ENCODE measurements around the gene GJA4. TPM values are rescaled to one million over a fixed set of nuclear protein-coding genes. Genes with fewer than 3 reads are reported as not detected.

Gene GJA4
- total RNA-seq, 2 experiments from 2014 or later, result not detected

DNA sequence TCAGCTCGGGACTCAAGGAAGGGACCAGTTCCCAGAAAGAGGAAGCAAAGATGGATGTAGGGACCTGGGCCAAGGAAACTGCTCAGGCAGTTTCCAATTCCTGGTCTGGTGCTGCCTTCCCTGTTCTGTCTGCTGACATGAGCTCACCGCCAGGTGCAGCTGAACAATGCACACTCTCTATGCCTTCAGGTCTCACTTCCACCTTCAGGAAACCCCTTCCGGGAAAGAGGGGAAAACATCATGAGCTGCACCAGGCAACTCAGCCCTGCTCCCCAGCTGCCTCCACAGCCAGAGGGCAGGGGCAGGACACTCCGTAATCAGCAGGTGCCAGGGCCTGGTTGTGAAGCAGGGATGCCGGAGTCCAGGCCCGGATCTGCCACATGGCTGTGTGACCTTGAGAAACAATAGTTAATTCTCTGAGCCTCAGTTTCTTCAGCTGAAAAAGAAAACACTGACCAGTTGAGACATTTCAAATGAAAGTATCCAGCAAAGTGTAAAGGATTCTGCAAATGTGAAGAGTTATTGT lies 39.0 kb downstream of the GJA4 start:
- Histone ChIP-seq H4K20me1 (ENCODE audit: insufficient read depth, low read length) (no peaks in the 10 kb centered on the region), H3K27ac (ENCODE audit: low read depth, low read length, poor library complexity, severe bottlenecking) (no peak overlapping the region), H3K9me3 (ENCODE audit: low read length) (no peaks in the 10 kb centered on the region), H3K4me3 (ENCODE audit: low read depth, low read length, poor library complexity, severe bottlenecking) (no peak overlapping the region), H3K4me1 (ENCODE audit: insufficient read depth, low read length, poor library complexity, severe bottlenecking) (no peaks in the 10 kb centered on the region), H3K36me3 (ENCODE audit: insufficient read depth, low read length) (no peaks in the 10 kb centered on the region), H3K79me2 (ENCODE audit: insufficient read depth, low read depth, low read length) (no peaks in the 10 kb centered on the region), H3K4me2 (ENCODE audit: low read length) (no peak overlapping the region), H2AFZ (ENCODE audit: low read length) (no peak overlapping the region), H3K9me2 (ENCODE audit: insufficient read depth, low read length) (no peaks in the 10 kb centered on the region)
- ChIA-PET CTCF (ENCODE audit: unreplicated experiment) (no interaction called here), POLR2A (no interaction called here)
- no peak for DNase-seq (ENCODE audit: low spot score)
- TF ChIP-seq, protein P1, sequence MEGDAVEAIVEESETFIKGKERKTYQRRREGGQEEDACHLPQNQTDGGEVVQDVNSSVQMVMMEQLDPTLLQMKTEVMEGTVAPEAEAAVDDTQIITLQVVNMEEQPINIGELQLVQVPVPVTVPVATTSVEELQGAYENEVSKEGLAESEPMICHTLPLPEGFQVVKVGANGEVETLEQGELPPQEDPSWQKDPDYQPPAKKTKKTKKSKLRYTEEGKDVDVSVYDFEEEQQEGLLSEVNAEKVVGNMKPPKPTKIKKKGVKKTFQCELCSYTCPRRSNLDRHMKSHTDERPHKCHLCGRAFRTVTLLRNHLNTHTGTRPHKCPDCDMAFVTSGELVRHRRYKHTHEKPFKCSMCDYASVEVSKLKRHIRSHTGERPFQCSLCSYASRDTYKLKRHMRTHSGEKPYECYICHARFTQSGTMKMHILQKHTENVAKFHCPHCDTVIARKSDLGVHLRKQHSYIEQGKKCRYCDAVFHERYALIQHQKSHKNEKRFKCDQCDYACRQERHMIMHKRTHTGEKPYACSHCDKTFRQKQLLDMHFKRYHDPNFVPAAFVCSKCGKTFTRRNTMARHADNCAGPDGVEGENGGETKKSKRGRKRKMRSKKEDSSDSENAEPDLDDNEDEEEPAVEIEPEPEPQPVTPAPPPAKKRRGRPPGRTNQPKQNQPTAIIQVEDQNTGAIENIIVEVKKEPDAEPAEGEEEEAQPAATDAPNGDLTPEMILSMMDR (conservative IDR thresholded peaks at IDR 0.05; ENCODE audit: low read length), result no peak
- TF ChIP-seq EZH2phosphoT487 (IDR thresholded peaks at IDR 0.05; ENCODE audit: borderline replicate concordance, low read depth, low read length), result no peak
- no TSS peak for BruUV-seq (replicated peaks)
- intact Hi-C loops (cut with micrococcal nuclease; ENCODE audit: unreplicated experiment), result no loop called here

DNA sequence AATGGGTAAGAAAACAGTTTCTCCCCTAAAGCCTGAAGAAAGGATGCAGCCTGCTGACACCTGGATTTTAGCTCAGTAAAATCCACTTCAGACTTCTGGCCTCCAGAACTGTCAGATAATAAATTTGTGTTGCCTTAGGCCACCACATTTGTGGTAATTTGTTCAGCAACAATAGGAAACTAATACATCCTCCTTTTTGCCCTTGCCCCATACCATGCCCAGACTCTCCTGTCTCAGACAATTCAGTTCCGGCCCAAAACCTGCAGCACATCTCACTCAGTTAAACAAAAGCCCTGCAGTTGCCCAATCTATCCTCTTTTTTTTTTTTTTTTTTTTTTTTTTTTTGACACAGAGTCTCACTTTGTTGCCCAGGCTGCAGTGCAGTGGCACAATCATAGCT lies 40.9 kb downstream of the GJA4 start:
- no peaks in the 10 kb centered on the region for H3K9me3 ChIP-seq (ENCODE audit: low read length)
- H3K27ac ChIP-seq (ENCODE audit: low read depth, low read length, poor library complexity, severe bottlenecking), result no peak overlapping the region
- no peak for DNase-seq (ENCODE audit: low spot score)
- intact Hi-C loops (cut with micrococcal nuclease; ENCODE audit: unreplicated experiment), result no loop called here
- H4K20me1 ChIP-seq (ENCODE audit: insufficient read depth, low read length), result no peaks in the 10 kb centered on the region
- ChIA-PET CTCF (ENCODE audit: unreplicated experiment) (no interaction called here), POLR2A (interaction anchor here (0.6 to 0.8 kb wide), 2 partner anchors 17 to 56 kb away, joined by 3 to 6 read pairs; no protein-coding TSS in a partner anchor)
- no peak overlapping the region for H3K4me3 ChIP-seq (ENCODE audit: low read depth, low read length, poor library complexity, severe bottlenecking)
- H3K36me3 ChIP-seq (ENCODE audit: insufficient read depth, low read length), result no peaks in the 10 kb centered on the region
- no peak overlapping the region for H3K4me2 ChIP-seq (ENCODE audit: low read length)
- H3K4me1 ChIP-seq (ENCODE audit: insufficient read depth, low read length, poor library complexity, severe bottlenecking), result no peaks in the 10 kb centered on the region
- TF ChIP-seq, protein P1 (conservative IDR thresholded peaks at IDR 0.05; ENCODE audit: low read length), result no peak
- TF ChIP-seq EZH2phosphoT487 (IDR thresholded peaks at IDR 0.05; ENCODE audit: borderline replicate concordance, low read depth, low read length), result no peak
- H3K79me2 ChIP-seq (ENCODE audit: insufficient read depth, low read depth, low read length), result no peaks in the 10 kb centered on the region
- H2AFZ ChIP-seq (ENCODE audit: low read length), result no peak overlapping the region
- BruUV-seq (replicated peaks), result no TSS peak
- H3K9me2 ChIP-seq (ENCODE audit: insufficient read depth, low read length), result no peaks in the 10 kb centered on the region

DNA sequence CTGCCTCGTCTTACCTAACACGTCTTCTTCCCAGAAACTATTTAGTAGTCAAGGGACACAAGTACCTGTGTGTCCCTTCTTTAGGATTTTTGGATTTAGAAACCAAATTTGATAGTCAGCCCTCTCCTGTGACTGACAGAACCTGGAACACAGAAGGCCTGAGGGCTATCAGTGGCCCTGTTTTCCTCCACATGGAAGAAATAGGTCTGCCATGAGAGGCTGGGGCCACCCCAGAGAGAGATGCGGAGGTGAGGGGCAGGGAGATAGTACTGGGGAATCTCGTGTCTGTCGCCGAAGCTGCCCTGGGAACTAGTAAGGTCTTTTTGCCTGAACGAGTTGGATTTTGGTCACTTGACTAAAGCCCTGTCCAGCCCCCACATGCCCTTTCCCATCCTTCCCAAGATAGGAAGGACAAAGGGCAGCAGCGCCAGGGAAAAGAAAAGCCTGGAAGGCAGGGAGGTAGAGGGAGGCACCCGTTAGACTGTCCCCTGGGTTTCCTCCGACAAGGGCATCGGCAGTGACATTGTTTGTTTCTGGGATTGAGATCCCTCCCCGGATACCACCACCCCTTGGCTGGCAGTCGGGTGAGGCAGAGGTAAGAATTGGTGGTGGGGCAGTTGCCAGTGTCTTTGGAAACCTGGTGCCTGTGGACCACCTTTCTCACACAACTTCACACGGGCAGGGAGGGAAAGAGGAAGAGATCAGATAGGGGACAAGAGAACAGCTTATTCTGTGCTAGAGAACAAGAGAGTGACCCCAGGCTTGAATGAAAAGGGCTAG lies 46.9 kb downstream of the GJA4 start:
- H3K4me3 ChIP-seq (ENCODE audit: low read depth, low read length, poor library complexity, severe bottlenecking), result no peak overlapping the region
- ChIA-PET POLR2A (no interaction called here), CTCF (ENCODE audit: unreplicated experiment) (interaction anchor here (1.2 kb wide), 1 partner anchor 13 kb away, joined by 3 read pairs; no protein-coding TSS in a partner anchor)
- no peaks in the 10 kb centered on the region for H3K9me3 ChIP-seq (ENCODE audit: low read length)
- no peaks in the 10 kb centered on the region for H3K4me1 ChIP-seq (ENCODE audit: insufficient read depth, low read length, poor library complexity, severe bottlenecking)
- no peaks in the 10 kb centered on the region for H3K79me2 ChIP-seq (ENCODE audit: insufficient read depth, low read depth, low read length)
- no peak overlapping the region for H3K27ac ChIP-seq (ENCODE audit: low read depth, low read length, poor library complexity, severe bottlenecking)
- H3K9me2 ChIP-seq (ENCODE audit: insufficient read depth, low read length), result no peaks in the 10 kb centered on the region
- H3K36me3 ChIP-seq (ENCODE audit: insufficient read depth, low read length), result no peaks in the 10 kb centered on the region
- intact Hi-C loops (cut with micrococcal nuclease; ENCODE audit: unreplicated experiment), result no loop called here
- no peaks in the 10 kb centered on the region for H4K20me1 ChIP-seq (ENCODE audit: insufficient read depth, low read length)
- no TSS peak for BruUV-seq (replicated peaks)
- no peak for TF ChIP-seq EZH2phosphoT487 (IDR thresholded peaks at IDR 0.05; ENCODE audit: borderline replicate concordance, low read depth, low read length)
- TF ChIP-seq, protein P1 (conservative IDR thresholded peaks at IDR 0.05; ENCODE audit: low read length), result no peak
- no peak for DNase-seq (ENCODE audit: low spot score)
- H3K4me2 ChIP-seq (ENCODE audit: low read length), result no peak overlapping the region
- no peak overlapping the region for H2AFZ ChIP-seq (ENCODE audit: low read length)
